Measurements from ENCODE around the gene C2orf92.
A peak's percentile ranks its signal among the peaks of the same experiment; 100 is the strongest.
"Not testable (repeated sequence)": the region's sequence is repeated elsewhere in the genome, so short reads cannot be mapped to it uniquely, and the experiment has no call there.

The C2orf92 gene

GRCh38 chr2:97695744-97696143 lies 26.2 kb downstream of the C2orf92 start:
- no peak for DNase-seq

GRCh38 chr2:97697252-97698235 lies 28.0 kb downstream of the C2orf92 start:
- peak; percentile 94 for DNase-seq

- no peak for DNase-seq
These were observed 29.0 kb downstream of the C2orf92 start for GRCh38 chr2:97698530-97698929.

GRCh38 chr2:97699765-97700444 lies 30.4 kb downstream of the C2orf92 start:
- DNase-seq = peak; percentile 80

- DNase-seq = no peak
These were observed 31.7 kb downstream of the C2orf92 start for GRCh38 chr2:97701186-97701585.

GRCh38 chr2:97701851-97702465 lies 32.4 kb downstream of the C2orf92 start:
- no peak for DNase-seq

GRCh38 chr2:97702731-97703470 lies 33.4 kb downstream of the C2orf92 start:
- no peak for DNase-seq

- DNase-seq = no peak
These were observed 34.2 kb downstream of the C2orf92 start for GRCh38 chr2:97703741-97704140.

GRCh38 chr2:97704989-97705388 lies 35.5 kb downstream of the C2orf92 start:
- no peak for DNase-seq

- DNase-seq = no peak
These were observed 36.6 kb downstream of the C2orf92 start for GRCh38 chr2:97706112-97706511.

- no peak for DNase-seq
These were observed 37.3 kb downstream of the C2orf92 start for GRCh38 chr2:97706708-97707345.

GRCh38 chr2:97707362-97708047 lies 38.0 kb downstream of the C2orf92 start:
- no peak for DNase-seq

- DNase-seq = no peak
These were observed 38.5 kb downstream of the C2orf92 start for GRCh38 chr2:97708048-97708380.

- no peak for DNase-seq
These were observed 39.1 kb downstream of the C2orf92 start for GRCh38 chr2:97708608-97709007.

- DNase-seq = no peak
These were observed 41.8 kb downstream of the C2orf92 start for GRCh38 chr2:97711394-97711711.

- not testable (repeated sequence) for DNase-seq
These were observed 42.7 kb downstream of the C2orf92 start for GRCh38 chr2:97712175-97712574.

- no peak for DNase-seq
These were observed 43.3 kb downstream of the C2orf92 start for GRCh38 chr2:97712693-97713295.

GRCh38 chr2:97713296-97714083 lies 44.0 kb downstream of the C2orf92 start, which contains the start of gene ZAP70:
Gene ZAP70 (plus strand): TSS chr2:97713576. CDS start chr2:97724037, 10,461 bp downstream.
- no peak for DNase-seq

GRCh38 chr2:97714084-97714949 lies 44.8 kb downstream of the C2orf92 start:
- DNase-seq = no peak
